Bronchial epithelial cell (primary cell): Measurements from ENCODE around the gene RABL6. TPM values are rescaled to one million over a fixed set of nuclear protein-coding genes. Genes with fewer than 3 reads are reported as not detected.
"Not testable (repeated sequence)": the region's sequence is repeated elsewhere in the genome, so short reads cannot be mapped to it uniquely, and the experiment has no call there.

Experiments
- DNase-seq: peaks from one replicate; pipeline ENCODE4 v3.0.0-alpha.2; 2010; ENCODE audit warnings: low read depth
- FAIRE-seq: peaks from 2 replicates; lab custom pipeline; 2011; peaks lifted over from hg19 to GRCh38; lab: Jason Lieb, UNC
- H3K27me3 ChIP-seq: 2 replicates; pipeline ENCODE4 v1.5.1; 2011; ENCODE audit warnings: low read length; ENCODE audit not compliant: control insufficient read depth, insufficient read depth
- H3K36me3 ChIP-seq: 2 replicates; pipeline ENCODE4 v1.5.1; 2011; ENCODE audit warnings: low read length; ENCODE audit not compliant: control insufficient read depth, insufficient read depth
- H3K4me3 ChIP-seq: 2 replicates; pipeline ENCODE4 v1.5.1; 2011; ENCODE audit warnings: mild to moderate bottlenecking, low read depth, low read length, control low read depth
- total RNA-seq: library from RNA; depleted of rRNA; stranded (reverse); fragments of >200 nt; gene quantifications from 2 replicates; pipeline ENCODE4 v1.2.1, GENCODE V29; 2014
- TF ChIP-seq, protein P1 (sequence below): IDR thresholded peaks from 2 replicates; pipeline ENCODE4 v1.5.1; 2011; ENCODE audit warnings: mild to moderate bottlenecking, moderate library complexity, low read length, control low read depth, inconsistent platforms; ENCODE audit not compliant: insufficient read depth, severe bottlenecking

RABL6 gene
- total RNA-seq, 1 donor from 2014 or later, result 79.5 TPM

- DNase-seq, H3K4me3 ChIP-seq, H3K36me3 ChIP-seq, H3K27me3 ChIP-seq, FAIRE-seq: not testable (repeated sequence)
- TF ChIP-seq, protein P1, sequence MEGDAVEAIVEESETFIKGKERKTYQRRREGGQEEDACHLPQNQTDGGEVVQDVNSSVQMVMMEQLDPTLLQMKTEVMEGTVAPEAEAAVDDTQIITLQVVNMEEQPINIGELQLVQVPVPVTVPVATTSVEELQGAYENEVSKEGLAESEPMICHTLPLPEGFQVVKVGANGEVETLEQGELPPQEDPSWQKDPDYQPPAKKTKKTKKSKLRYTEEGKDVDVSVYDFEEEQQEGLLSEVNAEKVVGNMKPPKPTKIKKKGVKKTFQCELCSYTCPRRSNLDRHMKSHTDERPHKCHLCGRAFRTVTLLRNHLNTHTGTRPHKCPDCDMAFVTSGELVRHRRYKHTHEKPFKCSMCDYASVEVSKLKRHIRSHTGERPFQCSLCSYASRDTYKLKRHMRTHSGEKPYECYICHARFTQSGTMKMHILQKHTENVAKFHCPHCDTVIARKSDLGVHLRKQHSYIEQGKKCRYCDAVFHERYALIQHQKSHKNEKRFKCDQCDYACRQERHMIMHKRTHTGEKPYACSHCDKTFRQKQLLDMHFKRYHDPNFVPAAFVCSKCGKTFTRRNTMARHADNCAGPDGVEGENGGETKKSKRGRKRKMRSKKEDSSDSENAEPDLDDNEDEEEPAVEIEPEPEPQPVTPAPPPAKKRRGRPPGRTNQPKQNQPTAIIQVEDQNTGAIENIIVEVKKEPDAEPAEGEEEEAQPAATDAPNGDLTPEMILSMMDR, result peak; percentile 40
Measured at GRCh38 chr9:136843801-136844740, 36.3 kb downstream of the RABL6 start.

GRCh38 chr9:136844761-136845464 lies 37.2 kb downstream of the RABL6 start:
- DNase-seq, result no peak
- TF ChIP-seq, protein P1, result no peak
- Histone ChIP-seq H3K27me3 (peaks cover 7% of the 10 kb centered on the region), H3K36me3 (no peaks in the 10 kb centered on the region), H3K4me3 (no peak overlapping the region)
- no peak for FAIRE-seq

GRCh38 chr9:136845465-136846260 lies 37.9 kb downstream of the RABL6 start:
- Histone ChIP-seq H3K27me3 (peaks cover 7% of the 10 kb centered on the region), H3K36me3 (peaks cover 6% of the 10 kb centered on the region), H3K4me3 (peak overlapping the region; percentile 14)
- FAIRE-seq, result no peak
- TF ChIP-seq, protein P1, result no peak
- no peak for DNase-seq

- TF ChIP-seq, protein P1, result no peak
- peaks cover 7% of the 10 kb centered on the region for H3K27me3 ChIP-seq
Measured at GRCh38 chr9:136846376-136847087, 38.8 kb downstream of the RABL6 start.

More at GRCh38 chr9:136846376-136847087, 38.8 kb downstream of the RABL6 start:
- H3K36me3 ChIP-seq, result peaks cover 10% of the 10 kb centered on the region
- DNase-seq (no peak), FAIRE-seq (no peak)
- H3K4me3 ChIP-seq, result peak overlapping the region; percentile 80
